ENCODE measurements around the gene MRPS23. TPM values are rescaled to one million over a fixed set of nuclear protein-coding genes. Genes with fewer than 3 reads are reported as not detected.

The MRPS23 gene
- total and polyA plus RNA-seq, 2 of the 13 experiments (the other 11 are each of a cell fraction or from before 2014, with no cell fraction given) = 63.2 to 181 TPM

DNA sequence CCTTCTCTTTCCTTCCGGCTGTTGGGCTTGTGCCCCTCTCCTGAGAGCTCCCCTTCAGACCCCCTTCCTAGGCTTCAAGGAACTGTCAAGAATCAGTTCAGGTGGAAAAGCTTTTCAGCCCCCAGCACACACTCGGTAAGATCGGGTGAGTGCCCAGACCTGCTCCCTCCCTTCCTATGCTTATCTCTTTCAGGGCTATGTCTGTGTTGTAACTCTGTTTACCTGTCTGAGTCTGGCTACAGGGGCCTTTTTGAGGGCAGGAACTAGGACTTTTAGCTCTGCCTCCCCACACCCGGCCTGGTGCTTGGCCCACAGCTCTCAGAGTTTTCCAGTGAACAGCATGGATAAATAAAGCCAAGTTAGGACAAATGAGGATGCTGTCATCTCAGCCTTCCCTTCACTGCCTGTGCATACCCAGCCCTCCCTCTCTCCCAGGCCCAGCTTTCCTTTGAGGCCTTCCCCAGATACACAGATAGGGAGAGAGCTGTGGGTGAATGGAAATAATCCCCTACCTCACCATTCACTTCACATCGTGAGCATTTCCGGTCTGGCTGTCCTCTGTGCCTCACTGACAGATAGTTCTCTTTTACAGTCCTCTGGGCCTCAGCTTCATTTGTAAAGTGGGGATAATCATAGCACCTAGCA is 5.7 kb upstream of the MRPS23 start (continued):
- TF ChIP-seq SMAD3 (CRISPR knock-in tag; IDR thresholded peaks at IDR 0.05) (peak; percentile 80; the same call in 1 of the 2 replicates), BHLHE40 (IDR thresholded peaks at IDR 0.05; ENCODE audit: low read length) (no peak), MED13 (CRISPR knock-in tag; IDR thresholded peaks at IDR 0.05) (peak; percentile 66; the same call in 1 of the 2 replicates), NCOA5 (CRISPR knock-in tag; IDR thresholded peaks at IDR 0.05) (no peak), SP140L (CRISPR knock-in tag; IDR thresholded peaks at IDR 0.05; ENCODE audit: borderline replicate concordance) (no peak), MTA1 (CRISPR knock-in tag; IDR thresholded peaks at IDR 0.05; ENCODE audit: borderline replicate concordance) (peak; percentile 78), ZNF260 (CRISPR knock-in tag; IDR thresholded peaks at IDR 0.05; ENCODE audit: borderline replicate concordance, low read depth) (no peak), ZNF510 (CRISPR knock-in tag; IDR thresholded peaks at IDR 0.05; ENCODE audit: low read depth) (no peak; the same call in 1 of the 2 replicates), MIXL1 (CRISPR knock-in tag; IDR thresholded peaks at IDR 0.05) (peak; percentile 58; the same call in 1 of the 2 replicates), HHEX (CRISPR knock-in tag; IDR thresholded peaks at IDR 0.05) (no peak), ZNF230 (CRISPR knock-in tag; IDR thresholded peaks at IDR 0.05) (peak; percentile 13; the same call in 1 of the 2 replicates), PHF21A (CRISPR knock-in tag; IDR thresholded peaks at IDR 0.05) (peak; percentile 95), NFKB2 (CRISPR knock-in tag; IDR thresholded peaks at IDR 0.05; ENCODE audit: borderline replicate concordance) (no peak), TCF7 (IDR thresholded peaks at IDR 0.05; ENCODE audit: low read depth) (no peak; the same call in 1 of the 2 replicates), GABPB1 (CRISPR knock-in tag; IDR thresholded peaks at IDR 0.05) (peak; percentile 48; the same call in 1 of the 2 replicates), TAF1 (CRISPR knock-in tag; IDR thresholded peaks at IDR 0.05) (peak; percentile 21; the same call in 1 of the 2 replicates)
- TF ChIP-seq, protein P1, sequence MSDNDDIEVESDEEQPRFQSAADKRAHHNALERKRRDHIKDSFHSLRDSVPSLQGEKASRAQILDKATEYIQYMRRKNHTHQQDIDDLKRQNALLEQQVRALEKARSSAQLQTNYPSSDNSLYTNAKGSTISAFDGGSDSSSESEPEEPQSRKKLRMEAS (IDR thresholded peaks at IDR 0.05) = peak; percentile 58; the same call in 1 of the 2 replicates
- TF ChIP-seq, protein P2, sequence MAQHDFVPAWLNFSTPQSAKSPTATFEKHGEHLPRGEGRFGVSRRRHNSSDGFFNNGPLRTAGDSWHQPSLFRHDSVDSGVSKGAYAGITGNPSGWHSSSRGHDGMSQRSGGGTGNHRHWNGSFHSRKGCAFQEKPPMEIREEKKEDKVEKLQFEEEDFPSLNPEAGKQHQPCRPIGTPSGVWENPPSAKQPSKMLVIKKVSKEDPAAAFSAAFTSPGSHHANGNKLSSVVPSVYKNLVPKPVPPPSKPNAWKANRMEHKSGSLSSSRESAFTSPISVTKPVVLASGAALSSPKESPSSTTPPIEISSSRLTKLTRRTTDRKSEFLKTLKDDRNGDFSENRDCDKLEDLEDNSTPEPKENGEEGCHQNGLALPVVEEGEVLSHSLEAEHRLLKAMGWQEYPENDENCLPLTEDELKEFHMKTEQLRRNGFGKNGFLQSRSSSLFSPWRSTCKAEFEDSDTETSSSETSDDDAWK (CRISPR knock-in tag; IDR thresholded peaks at IDR 0.05) = no peak
- TF ChIP-seq, protein P3, sequence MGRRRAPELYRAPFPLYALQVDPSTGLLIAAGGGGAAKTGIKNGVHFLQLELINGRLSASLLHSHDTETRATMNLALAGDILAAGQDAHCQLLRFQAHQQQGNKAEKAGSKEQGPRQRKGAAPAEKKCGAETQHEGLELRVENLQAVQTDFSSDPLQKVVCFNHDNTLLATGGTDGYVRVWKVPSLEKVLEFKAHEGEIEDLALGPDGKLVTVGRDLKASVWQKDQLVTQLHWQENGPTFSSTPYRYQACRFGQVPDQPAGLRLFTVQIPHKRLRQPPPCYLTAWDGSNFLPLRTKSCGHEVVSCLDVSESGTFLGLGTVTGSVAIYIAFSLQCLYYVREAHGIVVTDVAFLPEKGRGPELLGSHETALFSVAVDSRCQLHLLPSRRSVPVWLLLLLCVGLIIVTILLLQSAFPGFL (CRISPR knock-in tag; IDR thresholded peaks at IDR 0.05) = no peak
- TF ChIP-seq, protein P4, sequence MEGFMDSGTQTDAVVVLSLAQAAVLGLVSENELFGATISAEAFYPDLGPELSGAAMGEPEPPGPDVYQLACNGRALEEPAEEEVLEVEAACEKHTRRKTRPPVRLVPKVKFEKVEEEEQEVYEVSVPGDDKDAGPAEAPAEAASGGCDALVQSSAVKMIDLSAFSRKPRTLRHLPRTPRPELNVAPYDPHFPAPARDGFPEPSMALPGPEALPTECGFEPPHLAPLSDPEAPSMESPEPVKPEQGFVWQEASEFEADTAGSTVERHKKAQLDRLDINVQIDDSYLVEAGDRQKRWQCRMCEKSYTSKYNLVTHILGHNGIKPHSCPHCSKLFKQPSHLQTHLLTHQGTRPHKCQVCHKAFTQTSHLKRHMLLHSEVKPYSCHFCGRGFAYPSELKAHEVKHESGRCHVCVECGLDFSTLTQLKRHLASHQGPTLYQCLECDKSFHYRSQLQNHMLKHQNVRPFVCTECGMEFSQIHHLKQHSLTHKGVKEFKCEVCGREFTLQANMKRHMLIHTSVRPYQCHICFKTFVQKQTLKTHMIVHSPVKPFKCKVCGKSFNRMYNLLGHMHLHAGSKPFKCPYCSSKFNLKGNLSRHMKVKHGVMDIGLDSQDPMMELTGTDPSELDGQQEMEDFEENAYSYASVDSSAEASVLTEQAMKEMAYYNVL (CRISPR knock-in tag; IDR thresholded peaks at IDR 0.05; ENCODE audit: borderline replicate concordance) = peak; percentile 92; the same call in 1 of the 2 replicates
- TF ChIP-seq, protein P5, sequence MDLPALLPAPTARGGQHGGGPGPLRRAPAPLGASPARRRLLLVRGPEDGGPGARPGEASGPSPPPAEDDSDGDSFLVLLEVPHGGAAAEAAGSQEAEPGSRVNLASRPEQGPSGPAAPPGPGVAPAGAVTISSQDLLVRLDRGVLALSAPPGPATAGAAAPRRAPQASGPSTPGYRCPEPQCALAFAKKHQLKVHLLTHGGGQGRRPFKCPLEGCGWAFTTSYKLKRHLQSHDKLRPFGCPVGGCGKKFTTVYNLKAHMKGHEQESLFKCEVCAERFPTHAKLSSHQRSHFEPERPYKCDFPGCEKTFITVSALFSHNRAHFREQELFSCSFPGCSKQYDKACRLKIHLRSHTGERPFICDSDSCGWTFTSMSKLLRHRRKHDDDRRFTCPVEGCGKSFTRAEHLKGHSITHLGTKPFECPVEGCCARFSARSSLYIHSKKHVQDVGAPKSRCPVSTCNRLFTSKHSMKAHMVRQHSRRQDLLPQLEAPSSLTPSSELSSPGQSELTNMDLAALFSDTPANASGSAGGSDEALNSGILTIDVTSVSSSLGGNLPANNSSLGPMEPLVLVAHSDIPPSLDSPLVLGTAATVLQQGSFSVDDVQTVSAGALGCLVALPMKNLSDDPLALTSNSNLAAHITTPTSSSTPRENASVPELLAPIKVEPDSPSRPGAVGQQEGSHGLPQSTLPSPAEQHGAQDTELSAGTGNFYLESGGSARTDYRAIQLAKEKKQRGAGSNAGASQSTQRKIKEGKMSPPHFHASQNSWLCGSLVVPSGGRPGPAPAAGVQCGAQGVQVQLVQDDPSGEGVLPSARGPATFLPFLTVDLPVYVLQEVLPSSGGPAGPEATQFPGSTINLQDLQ (CRISPR knock-in tag; IDR thresholded peaks at IDR 0.05) = no peak
- TF ChIP-seq, protein P6, sequence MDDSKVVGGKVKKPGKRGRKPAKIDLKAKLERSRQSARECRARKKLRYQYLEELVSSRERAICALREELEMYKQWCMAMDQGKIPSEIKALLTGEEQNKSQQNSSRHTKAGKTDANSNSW (CRISPR knock-in tag; IDR thresholded peaks at IDR 0.05; ENCODE audit: borderline replicate concordance) = no peak
- TF ChIP-seq, protein P7, sequence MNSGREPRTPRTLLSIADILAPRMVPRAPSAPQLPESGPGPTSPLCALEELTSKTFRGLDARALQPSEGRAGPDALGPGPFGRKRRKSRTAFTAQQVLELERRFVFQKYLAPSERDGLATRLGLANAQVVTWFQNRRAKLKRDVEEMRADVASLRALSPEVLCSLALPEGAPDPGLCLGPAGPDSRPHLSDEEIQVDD (CRISPR knock-in tag; IDR thresholded peaks at IDR 0.05; ENCODE audit: borderline replicate concordance) = no peak

Measured in HepG2 (cell line).